HG02588 (cell line): ENCODE data around the gene TMPRSS12.
"Not testable (repeated sequence)": the region's sequence is repeated elsewhere in the genome, so short reads cannot be mapped to it uniquely, and the experiment has no call there.

Experiments
- ATAC-seq: cut with Tn5 transposase; IDR thresholded peaks from one replicate; pipeline ENCODE4 v1.9.1; 2021; ENCODE audit warnings: mild to moderate bottlenecking, moderate library complexity; ENCODE audit not compliant: unreplicated experiment

The TMPRSS12 gene, protein sequence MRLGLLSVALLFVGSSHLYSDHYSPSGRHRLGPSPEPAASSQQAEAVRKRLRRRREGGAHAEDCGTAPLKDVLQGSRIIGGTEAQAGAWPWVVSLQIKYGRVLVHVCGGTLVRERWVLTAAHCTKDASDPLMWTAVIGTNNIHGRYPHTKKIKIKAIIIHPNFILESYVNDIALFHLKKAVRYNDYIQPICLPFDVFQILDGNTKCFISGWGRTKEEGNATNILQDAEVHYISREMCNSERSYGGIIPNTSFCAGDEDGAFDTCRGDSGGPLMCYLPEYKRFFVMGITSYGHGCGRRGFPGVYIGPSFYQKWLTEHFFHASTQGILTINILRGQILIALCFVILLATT

DNA sequence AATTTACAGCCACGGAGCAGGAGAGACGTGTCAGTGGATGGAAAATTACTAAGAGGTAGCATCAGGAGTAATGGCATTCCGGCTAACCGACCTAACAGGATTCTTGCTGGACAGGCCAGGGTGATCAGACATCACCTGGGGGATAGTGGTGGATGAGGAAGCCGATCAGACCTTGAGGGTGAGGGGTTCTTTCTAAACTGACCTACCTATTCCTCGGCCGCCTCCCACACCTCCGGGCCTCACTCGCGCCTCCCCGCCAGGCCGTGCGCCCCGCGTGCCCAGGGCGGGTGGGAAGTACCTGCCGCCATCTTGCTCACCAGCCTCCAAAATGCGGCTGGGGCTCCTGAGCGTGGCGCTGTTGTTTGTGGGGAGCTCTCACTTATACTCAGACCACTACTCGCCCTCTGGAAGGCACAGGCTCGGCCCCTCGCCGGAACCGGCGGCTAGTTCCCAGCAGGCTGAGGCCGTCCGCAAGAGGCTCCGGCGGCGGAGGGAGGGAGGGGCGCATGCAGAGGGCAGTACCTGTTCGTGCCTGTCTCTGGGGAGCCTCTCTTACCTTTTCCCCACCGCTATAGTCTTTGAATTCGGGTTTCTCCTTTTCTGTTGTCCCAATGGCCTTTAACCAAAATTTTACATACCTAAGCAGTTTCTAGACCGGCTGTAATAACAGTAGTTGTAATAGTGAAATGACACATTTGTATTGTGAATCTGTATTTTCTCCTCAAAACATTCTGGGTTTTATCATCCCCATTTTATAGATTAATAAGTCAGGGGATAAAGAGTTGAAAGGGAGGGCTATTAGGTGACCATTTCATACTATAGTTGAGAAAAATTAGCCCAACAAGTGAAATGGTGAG is at the start of gene TMPRSS12:
Gene TMPRSS12, plus strand, starts transcription at position 290 of the 857 bp plus-strand sequence. Its CDS starts 39 bp downstream, at position 329.
- no peak for ATAC-seq

DNA sequence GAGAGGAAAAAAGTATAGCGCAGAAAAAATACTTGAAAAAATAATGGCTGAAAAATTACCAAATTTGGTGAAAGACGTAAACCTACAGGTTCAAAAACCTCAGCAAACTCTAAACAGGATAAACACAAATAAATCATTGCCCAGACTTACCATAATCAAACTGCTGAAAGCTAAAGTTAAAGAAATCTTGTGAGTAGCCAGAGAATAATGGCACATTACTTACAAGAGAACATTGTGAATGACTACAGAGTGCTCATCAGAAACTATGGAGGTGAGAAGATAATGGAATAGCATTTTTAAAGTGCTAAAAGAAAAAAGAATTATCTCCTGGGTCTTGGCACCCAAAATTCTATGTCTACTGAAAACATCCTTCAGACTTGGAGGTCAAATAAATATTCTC is 42.8 kb upstream of the TMPRSS12 start:
- ATAC-seq, result no peak

DNA sequence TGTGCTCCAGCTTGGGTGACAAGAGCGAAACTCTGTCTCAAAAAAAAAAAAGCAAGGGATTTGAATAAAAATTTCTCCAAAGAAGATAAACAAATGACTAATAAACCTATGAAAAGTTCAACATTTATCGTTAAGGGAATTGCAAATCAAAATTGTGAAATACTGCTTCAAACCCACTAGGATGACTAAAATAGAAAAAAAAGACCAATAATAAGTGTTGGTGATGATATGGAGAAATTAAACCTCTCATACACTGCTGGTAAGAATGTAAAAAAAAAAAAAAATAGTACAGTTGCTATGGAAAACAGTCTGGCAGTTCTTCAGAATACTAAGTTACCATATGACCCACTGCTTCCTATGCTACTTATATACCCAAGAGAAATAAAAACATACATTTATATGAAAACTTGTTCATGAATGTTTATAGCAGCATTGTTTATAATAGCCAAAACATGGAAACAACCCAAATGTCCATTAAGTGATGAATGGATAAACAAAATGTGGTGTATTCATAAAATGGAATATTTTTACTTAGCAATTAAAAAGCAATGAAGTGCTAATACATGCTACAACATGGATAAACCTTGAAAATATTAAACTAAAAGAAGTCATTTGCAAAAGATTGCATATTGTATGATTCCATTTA is 39.4 kb upstream of the TMPRSS12 start:
- no peak for ATAC-seq

DNA sequence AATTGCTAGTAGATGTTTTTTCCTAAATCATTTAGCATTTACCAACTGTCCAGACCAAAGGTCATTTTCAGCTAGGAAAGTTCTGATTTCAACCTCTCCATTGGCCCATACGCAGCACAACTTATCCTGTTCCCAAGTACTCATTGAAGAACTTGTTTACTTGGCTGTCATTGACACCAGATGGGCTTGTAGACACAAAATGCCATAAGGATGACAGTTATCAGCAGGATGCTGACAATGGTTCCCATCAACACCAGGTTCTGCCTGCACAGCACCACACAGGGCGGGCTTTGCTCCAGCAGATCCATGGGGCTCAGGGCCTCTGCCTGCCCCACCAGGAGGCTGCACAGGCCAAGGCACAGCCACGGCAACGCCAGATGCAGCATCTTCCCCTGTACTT is 36.5 kb upstream of the TMPRSS12 start:
- ATAC-seq, result no peak

DNA sequence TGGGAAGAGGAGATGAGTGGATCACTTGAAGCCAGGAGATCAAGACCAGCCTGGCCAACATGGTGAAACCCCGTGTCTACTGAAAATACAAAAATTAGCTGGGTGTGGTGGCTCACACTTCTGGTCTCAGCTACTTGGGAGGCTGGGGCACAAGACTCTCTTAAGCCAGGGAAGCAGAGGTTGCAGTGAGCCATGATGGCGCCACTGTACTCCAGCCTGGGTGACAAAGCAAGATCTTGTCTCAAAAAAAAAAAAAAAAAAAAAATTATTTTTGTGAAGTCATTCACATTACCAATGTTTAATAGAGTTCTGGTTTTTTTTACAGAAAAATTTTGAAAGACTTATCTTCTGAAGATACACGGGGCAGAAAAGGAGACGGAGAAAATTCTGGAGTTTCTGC is 33.6 kb upstream of the TMPRSS12 start:
- not testable (repeated sequence) for ATAC-seq

DNA sequence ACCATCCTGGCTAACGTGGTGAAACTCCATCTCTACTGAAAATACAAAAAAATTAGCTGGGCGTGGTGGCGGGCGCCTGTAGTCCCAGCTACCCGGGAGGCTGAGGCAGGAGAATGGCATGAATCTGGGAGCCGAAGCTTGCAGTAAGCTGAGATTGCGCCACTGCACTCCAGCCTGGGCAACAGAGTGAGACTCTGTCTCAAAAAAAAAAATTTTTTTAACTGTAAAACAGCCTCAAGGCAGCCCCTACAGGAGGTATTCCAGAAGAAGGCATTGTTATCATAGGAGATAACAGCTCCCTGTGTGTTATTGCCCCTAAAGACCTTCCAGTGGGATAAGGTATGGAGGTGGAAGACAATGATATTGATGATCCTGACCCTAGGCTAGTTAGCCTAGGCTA is 27.8 kb upstream of the TMPRSS12 start:
- not testable (repeated sequence) for ATAC-seq

DNA sequence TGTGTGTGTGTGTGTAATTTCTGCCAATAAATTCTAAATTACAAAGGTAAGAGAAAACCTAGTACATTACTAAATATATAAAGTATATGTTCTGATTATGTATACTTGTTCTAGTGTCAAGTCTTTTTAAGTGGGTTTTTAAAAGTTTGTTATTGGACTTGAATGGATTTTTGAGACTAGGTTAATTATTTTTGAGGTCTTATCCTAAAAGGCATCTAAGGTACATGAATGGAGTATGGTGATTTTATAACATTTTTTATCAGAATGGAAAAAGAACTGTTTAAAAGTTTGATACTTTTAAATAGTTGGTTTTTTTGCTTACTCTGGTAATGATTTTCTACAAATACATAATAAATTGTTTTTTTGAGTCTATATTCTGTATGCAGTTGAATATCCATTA is 22.5 kb upstream of the TMPRSS12 start:
- no peak for ATAC-seq

DNA sequence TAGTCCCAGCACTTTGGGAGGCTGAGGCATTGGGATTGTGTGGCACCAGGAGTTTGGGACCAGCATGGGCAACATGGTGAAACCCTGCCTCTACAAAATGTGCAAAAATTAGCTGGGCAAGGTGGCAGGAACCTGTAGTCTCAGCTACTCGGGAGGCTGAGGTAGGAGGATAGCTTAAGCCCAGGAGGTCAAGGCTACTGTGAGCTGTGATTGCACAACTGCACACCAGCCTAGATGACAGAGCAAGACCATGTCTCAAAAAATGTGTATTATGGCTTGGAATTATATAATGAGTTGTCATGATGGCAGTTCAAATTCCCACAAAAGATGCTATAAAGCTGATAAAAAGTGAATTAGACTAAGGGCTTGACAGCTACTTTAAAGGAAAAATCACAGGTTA is 20.6 kb upstream of the TMPRSS12 start:
- ATAC-seq, result no peak

DNA sequence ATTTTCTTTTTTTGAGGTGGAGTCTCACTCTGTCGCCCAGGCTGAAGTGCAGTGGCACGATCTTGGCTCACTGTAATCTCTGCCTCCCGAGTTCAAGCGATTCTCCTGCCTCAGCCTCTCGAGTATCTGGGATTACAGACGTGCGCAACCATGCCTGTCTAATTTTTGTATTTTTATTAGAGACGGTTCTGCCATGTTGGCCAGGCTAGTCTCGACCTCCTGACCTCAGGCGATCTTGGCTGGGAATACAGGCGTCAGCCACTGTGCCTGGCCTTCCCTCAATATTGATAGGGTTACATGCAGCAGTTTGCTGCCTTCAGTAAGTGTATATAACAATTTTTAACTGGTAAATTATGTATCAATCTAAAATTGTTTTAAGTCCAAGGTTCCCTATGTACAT is 19.0 kb upstream of the TMPRSS12 start:
- not testable (repeated sequence) for ATAC-seq

DNA sequence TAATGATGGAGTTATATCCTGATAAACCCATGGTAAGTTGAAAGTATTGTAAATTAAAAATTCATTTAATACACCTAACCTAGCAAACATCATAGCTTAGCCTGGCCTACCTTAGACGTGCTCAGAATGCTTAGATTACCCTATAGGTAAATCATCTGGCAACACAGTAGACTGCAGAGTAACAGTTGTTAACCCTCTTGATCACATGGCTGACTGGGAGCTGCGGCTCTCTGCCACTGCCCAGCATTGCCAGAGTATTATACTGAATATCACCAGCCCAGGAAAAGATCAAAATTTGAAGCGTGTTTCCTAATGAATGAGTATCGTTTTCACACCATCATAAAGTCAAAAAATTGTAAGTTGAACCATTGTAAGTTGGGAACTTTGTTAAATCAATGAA is 17.8 kb upstream of the TMPRSS12 start:
- no peak for ATAC-seq

DNA sequence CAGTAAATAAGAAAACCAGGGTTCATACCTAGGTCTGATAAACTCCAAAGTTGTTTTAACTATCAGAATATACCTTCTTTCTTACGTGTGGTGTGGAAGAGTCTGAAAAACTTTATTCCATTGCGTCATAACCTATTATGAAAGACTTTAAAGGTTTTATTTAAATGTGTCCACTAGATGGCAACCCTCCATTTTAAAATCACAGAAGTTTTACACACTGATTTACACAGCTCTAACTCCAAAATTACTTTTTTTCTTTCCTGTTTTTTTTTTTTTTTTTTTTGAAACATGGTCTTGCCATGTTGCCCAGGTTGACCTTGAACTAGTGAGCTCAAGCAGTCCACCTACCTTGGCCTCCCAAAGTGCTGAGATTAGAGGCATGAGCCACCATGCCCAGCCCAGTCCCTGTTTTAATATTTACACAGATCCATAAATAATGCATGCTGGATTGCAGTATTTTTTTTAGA is 17.3 kb upstream of the TMPRSS12 start:
- ATAC-seq, result no peak

DNA sequence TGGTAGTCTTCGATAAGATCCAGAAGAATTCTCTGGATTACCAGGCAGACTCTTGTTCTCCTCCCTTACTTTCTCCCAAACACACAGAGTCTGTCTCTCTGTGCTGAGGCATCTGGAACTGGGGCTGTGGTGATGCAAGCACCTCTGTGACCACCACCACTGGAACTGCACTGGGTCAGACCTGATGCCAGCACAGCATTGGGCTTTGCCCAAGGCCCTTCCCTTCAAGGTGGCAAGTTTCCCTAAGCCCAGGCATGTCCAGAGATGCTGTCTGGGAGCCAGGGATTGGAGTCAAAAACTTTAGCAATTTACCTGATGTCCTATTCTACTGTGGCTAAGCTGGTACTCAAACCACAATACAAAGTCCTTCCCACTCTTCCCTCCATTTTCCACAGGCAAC is 14.6 kb upstream of the TMPRSS12 start:
- no peak for ATAC-seq

DNA sequence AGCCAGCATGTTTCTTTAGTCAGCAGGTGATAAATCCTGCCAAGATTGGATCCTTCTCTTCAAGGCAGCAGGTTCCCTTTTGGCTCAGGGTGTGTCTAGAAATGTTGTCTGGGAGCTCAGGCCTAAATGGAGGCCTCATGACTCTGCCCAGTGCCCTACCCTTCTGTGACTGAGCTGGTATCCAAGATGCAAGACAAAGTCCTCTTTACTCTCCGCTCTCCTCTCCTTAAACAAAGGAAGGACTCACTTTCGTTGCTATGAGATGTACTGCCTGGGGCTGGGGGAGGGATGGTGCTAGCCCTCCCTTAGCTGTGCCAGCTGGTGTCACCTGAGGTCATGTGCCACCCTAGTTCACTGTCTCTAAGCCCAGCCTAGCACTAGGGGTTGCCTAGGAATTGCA is 13.8 kb upstream of the TMPRSS12 start:
- no peak for ATAC-seq

DNA sequence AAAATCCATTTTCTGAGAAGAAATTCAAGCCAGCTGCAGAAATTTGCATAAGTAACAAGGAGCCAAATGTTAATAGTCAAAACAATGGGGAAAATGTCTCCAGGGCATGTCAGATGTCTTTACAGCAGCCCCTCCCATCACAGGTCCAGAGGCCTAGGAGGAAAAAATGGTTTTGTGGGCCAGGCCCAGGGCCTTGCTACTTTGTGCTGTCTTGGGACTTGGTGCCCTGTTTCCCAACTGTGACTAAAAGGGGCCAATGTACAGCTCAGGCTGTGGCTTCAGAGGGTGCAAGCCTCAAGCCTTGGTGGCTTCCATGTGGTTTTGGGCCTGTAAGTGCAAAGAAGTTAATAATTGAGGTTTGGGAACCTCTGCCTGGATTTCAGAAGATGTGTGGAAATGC is 8.9 kb upstream of the TMPRSS12 start:
- ATAC-seq, result not testable (repeated sequence)

DNA sequence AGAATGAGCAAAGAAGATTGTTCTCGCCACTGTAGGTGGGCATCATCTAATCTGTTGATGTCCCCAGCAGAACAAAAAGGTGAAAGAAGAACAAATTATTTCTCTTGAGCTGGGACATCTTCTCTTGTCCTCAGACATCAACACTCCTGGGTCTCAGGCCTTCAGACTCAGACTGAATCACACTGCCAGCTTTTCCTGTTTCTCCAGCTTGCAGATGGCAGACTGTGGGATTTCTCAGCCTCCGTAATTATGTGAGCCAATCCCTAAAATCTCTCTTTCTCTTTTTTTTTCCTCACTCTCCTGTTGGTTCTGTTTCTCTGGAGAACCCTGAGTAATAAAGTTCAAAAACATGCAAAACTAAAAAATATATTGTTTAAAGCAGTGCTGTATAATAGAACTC is 3.7 kb upstream of the TMPRSS12 start:
- no peak for ATAC-seq

DNA sequence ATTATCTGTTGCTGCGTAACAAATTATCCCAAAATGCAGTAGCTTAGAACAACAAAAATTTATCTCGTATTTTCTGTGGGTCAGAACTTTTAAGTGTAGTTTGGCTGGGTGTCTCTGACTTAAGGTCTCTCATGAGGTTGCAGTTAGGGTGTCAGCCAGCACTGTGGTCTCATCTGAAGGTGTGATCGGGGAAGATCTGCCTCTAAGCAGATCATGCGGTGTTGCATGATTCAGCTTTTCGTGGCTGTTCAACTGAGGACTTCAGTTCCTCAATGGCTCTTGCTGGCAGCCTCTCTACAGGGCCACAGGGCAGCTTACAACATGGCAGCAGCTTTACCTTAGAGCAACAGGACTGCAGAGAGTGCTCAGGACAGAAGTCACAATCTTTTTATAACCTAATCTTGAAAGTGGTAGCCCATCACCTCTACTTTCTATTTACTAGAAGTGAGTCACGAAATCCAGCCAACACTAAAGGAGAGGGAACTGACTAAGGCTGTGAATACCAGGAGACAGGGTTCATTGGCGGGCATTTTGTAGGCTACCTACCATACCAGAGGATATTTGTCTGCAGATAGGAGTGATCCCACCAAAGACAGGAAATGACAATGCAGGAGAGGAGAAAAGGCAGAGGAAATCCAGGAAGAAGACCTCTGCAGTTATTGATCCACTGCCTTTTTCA is 1.8 kb upstream of the TMPRSS12 start:
- ATAC-seq, result no peak

DNA sequence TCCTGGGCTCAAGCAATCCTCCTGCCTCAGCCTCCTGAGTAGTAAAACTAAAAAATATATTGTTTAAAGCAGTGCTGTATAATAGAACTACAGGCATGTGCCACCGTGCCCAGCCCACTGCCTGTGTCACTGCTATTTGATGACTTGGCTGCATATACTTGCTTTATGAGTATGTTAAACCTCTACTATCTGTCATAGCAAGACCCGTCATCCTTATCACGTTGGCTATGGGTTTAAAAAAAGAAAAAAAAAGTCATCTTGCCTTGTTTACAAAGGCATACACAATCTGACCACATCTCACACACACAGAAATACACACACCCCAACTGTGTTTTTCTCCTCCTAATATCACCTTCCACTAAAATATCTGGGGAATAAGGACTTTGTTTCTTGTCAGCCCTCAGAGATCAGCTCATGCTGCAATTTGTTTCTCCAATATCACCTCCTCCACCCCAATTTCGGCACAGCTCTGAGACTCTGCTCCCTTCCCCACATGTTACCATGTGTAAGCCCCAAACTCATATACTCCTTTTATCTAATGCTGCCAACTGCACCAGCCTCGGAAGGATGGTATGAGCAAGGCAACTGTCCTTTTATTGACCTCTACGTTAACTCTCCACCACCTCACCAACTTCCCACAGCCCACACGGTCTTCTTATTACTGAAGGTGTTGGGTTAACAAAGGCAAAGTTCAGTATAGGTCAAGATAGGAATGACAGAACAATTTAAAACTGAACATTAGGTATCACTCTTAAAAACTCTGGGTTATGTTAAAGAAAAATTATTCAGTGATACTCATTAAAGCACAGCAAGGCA is 802 bp upstream of the TMPRSS12 start:
- no peak for ATAC-seq

DNA sequence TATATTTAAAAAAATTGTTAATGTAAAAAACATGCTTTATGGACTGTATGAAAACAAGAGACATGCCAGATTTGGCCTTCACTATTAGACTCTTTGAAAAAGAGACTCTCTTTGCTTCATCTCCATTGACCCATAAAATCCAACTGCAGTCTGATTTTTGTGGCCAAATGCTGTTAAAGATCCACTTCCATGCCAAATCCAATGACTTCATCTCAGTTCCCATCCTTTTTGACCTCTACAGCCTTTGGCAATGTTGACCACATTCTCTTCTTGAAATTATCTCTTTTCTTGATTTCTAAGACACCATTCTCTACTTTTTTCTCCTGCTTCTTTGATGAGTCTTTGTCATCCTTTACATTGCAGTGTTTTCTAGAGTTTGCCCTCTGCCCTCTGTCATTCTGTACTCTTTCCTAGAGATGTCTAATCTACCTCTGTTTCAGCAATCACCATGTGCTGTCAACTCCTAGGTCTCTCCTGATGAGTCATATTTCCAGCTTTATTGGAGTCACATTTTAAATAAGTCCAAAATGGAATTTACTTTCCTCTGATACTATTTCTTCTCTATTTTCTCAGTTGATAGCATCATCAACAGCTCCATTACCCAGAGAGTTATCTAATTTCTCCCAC is 2.4 kb downstream of the TMPRSS12 start:
- no peak for ATAC-seq

DNA sequence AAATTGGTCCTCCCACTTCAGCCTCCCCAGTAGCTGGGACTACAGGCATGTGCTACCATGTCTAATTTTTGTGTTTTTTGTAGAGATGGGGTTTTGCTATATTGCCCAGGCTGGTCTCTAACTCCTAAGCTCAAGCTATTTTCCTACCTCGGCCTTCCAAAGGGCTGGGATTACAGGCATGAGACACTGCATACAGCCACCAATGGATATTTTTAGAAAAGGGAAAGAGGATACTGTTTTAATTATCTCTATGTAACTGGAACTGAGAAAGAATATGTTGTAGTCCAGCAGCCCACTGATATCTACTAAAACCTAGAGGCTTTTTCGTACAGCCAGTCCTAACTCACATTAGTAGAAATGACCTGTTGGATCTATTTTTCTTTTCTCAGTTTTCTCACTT is 6.2 kb downstream of the TMPRSS12 start:
- ATAC-seq, result no peak

DNA sequence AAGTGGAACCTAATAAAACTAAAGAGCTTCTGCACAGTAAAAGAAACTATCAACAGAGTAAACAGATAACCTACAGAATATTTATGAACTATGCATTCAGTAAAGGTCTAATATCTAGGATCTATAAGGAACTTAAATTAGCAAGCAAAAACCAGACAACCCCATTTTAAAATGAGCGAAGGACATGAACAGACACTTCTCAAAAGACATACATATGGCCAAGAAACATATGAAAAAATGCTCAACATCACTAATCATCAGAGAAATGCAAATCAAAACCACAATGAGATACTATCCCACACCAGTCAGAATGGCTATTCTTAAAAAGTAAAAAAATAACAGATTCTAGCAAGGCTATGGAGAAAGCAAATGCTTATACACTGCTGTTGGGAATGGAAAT is 12.5 kb downstream of the TMPRSS12 start:
- ATAC-seq, result not testable (repeated sequence)
